ENCODE results near the gene SLC35A3. TPM values are rescaled to one million over a fixed set of nuclear protein-coding genes. Genes with fewer than 3 reads are reported as not detected.

SLC35A3 gene
- total and polyA plus RNA-seq, 9 of the 15 experiments (the other 6 are each of a cell fraction or from before 2014, with no cell fraction given): 3.5 to 21.7 (median 13.2) TPM

DNA sequence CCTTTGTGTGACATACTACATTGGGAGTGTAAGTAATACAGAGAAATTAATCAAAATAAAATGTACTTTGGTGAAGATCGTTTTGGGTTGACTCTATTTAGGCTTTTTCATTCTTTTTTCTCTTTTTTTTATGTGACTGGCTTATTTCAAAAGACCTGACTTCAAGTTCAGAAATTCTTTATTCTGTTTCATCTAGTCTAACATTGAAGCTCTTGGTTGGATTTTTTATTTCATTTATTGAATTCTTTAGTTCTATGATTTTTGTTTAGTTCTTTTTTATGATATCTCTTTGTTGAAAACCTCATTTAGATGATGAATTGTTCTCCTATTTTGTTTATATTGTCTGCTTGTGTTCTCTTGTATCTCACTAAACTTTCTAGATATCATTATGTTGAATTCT, 35.6 kb downstream of the SLC35A3 start:
- TF ChIP-seq ZNF551 (CRISPR knock-in tag; IDR thresholded peaks at IDR 0.05) (no peak), RB1 (IDR thresholded peaks at IDR 0.05; ENCODE audit: low read depth) (no peak), SIRT6 (IDR thresholded peaks at IDR 0.05; ENCODE audit: low read depth, low read length) (no peak), TRIM28 (IDR thresholded peaks at IDR 0.05) (peak; percentile 70; the same call in 1 of the 2 replicates), ZNF280A (IDR thresholded peaks at IDR 0.05; ENCODE audit: low read depth, partially characterized antibody) (peak; percentile 70), TRIM24 (IDR thresholded peaks at IDR 0.05) (0 out of 4 replicates have a peak, but pooled peaks of 1 of the 2 experiments have one; percentile 13)
- ChIA-PET POLR2A (interaction anchor here (0.6 kb wide), 1 partner anchor 125 kb away, joined by 3 read pairs; no protein-coding TSS in a partner anchor), CTCF (ENCODE audit: low intra/inter-chr PET ratio) (no interaction called here)
- Histone ChIP-seq H3K4me1 (replicated peaks in 1 of 2; ENCODE audit: control insufficient read depth in 2 of 2, insufficient read depth in 2 of 2, low read length in 2 of 2) (no peaks in the 10 kb centered on the region), H3K4me3 (no peak overlapping the region), H2AFZ (ENCODE audit: low read depth, low read length) (no peak overlapping the region), H4K20me1 (replicated peaks; ENCODE audit: control insufficient read depth, insufficient read depth, low read length) (no peaks in the 10 kb centered on the region), H3K79me2 (ENCODE audit: control insufficient read depth, insufficient read depth, low read length) (peaks cover 11% of the 10 kb centered on the region), H3K9ac (ENCODE audit: insufficient read depth in 1 of 2, low read depth in 2 of 2, low read length in 2 of 2) (no peak overlapping the region), H3K27me3 (ENCODE audit: control insufficient read depth in 2 of 2, insufficient read depth in 2 of 2, low read length in 2 of 2) (no peaks in the 10 kb centered on the region), H3K27ac (ENCODE audit: extremely low read depth, low read depth, low read length) (no peak overlapping the region), H3K9me3 (replicated peaks; ENCODE audit: control insufficient read depth, insufficient read depth, low read depth, low read length) (peaks cover 7% of the 10 kb centered on the region), H3K36me3 (ENCODE audit: control insufficient read depth, insufficient read depth, low read length) (peaks cover 6% of the 10 kb centered on the region; the same call in 2 of the 3 replicates), H3K9me1 (ENCODE audit: control insufficient read depth, insufficient read depth, low read length) (no peaks in the 10 kb centered on the region), H3K4me2 (ENCODE audit: insufficient read depth, low read length) (no peak overlapping the region)
- intact Hi-C loops (cut with micrococcal nuclease) (no loop called here), in situ Hi-C loops (cut with MboI) (no loop called here)
- FAIRE-seq (no peak), ATAC-seq (no peak), DNase-seq (ENCODE audit: extremely low read depth in 1 of 4, low spot score in 3 of 4) (no peak)
- 37% methylated on average over 1 of the region's 1 CpG for WGBS (ENCODE audit: insufficient coverage, low coverage, missing lambda C conversion rate)
- BruUV-seq (replicated peaks): no TSS peak
